Stomach smooth muscle (tissue), 2 donors: ENCODE results near the gene CCNA1.

Experiments used
- H3K27ac ChIP-seq: one replicate; pipeline ENCODE4 v1.7.0; 2013; ENCODE audit warnings: mild to moderate bottlenecking, low read length, inconsistent platforms
- H3K27me3 ChIP-seq, 2 donors: one replicate each; pipeline ENCODE4 v1.7.0; 2013; ENCODE audit warnings: low read length in 2 of 2; ENCODE audit not compliant: insufficient read depth in 2 of 2, control insufficient read depth in 1 of 2
- H3K36me3 ChIP-seq, 2 donors: one replicate each; pipeline ENCODE4 v1.7.0; 2013; ENCODE audit warnings: low read length in 2 of 2; ENCODE audit not compliant: control insufficient read depth in 2 of 2, insufficient read depth in 2 of 2
- H3K4me1 ChIP-seq: one replicate; pipeline ENCODE4 v1.7.0; 2013; ENCODE audit warnings: low read length; ENCODE audit not compliant: control insufficient read depth, insufficient read depth
- H3K4me3 ChIP-seq, 2 donors: one replicate each; pipeline ENCODE4 v1.7.0; 2013; ENCODE audit warnings: low read length in 2 of 2
- H3K9ac ChIP-seq, 2 donors: one replicate each; pipeline ENCODE4 v1.7.0; 2013; ENCODE audit warnings: low read length in 2 of 2, mild to moderate bottlenecking in 1 of 2
- H3K9me3 ChIP-seq, 2 donors: one replicate each; pipeline ENCODE4 v1.7.0; 2013; ENCODE audit warnings: low read length in 2 of 2; ENCODE audit not compliant: control insufficient read depth in 2 of 2
- donor health status: healthy.
- donor health status: Pancreatic carcinoma.

The CCNA1 gene

DNA sequence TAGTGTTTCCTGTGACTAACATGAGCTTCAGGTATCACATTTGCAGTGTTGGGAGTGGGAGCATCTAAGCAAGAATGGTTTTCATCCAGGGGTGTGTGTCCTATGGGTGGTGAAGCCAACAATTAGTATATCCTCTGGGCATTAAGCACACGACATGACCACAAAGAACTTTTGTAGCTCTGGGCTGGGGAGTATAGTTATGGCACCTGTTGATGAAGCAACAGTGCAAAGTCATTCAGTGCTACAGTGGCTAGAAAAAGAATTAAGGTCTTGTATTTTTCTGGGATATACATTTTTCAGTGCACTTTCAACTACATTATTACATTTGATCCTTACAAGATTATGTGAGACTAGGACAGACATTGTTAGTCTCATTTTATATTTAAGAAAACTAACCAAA lies 21.8 kb downstream of the CCNA1 start:
- H3K36me3 ChIP-seq: no peaks in the 10 kb centered on the region
- H3K4me1 ChIP-seq: no peaks in the 10 kb centered on the region
- H3K9ac ChIP-seq: no peak overlapping the region
- H3K9me3 ChIP-seq: no peaks in the 10 kb centered on the region
- no peak overlapping the region for H3K4me3 ChIP-seq
- peaks cover 0 to 6% of the 10 kb centered on the region in 2 donors for H3K27me3 ChIP-seq
- H3K27ac ChIP-seq: no peak overlapping the region

GRCh38 chr13:36454987-36455386 lies 22.7 kb downstream of the CCNA1 start:
- Histone ChIP-seq H3K4me3 (no peak overlapping the region), H3K36me3 (no peaks in the 10 kb centered on the region), H3K4me1 (no peaks in the 10 kb centered on the region), H3K9me3 (no peaks in the 10 kb centered on the region), H3K27ac (no peak overlapping the region), H3K27me3 (peaks cover 0 to 4% of the 10 kb centered on the region in 2 donors), H3K9ac (no peak overlapping the region)

GRCh38 chr13:36456577-36456976 lies 24.3 kb downstream of the CCNA1 start:
- no peaks in the 10 kb centered on the region for H3K9me3 ChIP-seq
- no peak overlapping the region for H3K9ac ChIP-seq
- no peaks in the 10 kb centered on the region for H3K36me3 ChIP-seq
- H3K27ac ChIP-seq: no peak overlapping the region
- no peaks in the 10 kb centered on the region for H3K4me1 ChIP-seq
- H3K27me3 ChIP-seq: no peaks in the 10 kb centered on the region
- H3K4me3 ChIP-seq: no peak overlapping the region

DNA sequence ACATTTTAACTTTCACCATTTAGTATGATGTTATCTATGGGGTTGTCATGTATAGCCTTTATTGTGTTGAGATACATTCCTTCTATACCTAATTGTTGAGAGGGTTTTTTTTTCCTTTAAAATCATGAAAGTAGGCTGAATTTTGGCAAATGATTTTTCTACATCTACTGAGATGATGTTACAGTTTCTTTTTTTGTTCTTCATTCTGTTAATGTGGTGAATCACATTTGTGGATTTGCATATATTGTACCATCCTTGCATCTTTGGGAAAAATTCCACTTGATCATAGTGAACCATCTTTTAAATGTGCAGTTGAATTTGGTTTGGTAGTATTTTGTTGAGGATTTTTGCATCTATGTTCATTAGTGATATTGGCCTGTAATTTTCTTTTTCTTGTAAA lies 29.2 kb downstream of the CCNA1 start:
- Histone ChIP-seq H3K27ac (no peak overlapping the region), H3K9ac (no peak overlapping the region), H3K36me3 (no peaks in the 10 kb centered on the region), H3K4me3 (no peak overlapping the region), H3K4me1 (no peaks in the 10 kb centered on the region), H3K27me3 (no peaks in the 10 kb centered on the region), H3K9me3 (peaks cover 0 to 2% of the 10 kb centered on the region in 2 donors)

DNA sequence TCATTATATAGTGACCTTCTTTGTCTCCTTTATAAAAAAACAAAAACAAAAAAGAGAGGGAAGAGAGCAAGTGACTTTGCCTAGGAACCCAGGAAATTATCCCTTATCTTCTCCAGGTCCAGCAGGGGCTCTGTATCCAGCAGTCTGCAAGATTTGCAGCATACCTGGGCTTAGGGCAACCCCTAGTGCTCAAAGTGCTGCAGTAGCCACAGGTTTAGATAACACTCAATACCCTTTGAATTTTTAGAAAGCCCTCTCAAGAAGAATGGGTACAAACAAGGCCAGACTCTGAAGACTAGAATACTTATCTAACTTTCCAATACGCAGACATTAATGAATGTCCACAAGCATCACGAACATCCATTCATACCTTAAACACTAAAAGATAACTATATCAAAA lies 43.2 kb downstream of the CCNA1 start:
- no peaks in the 10 kb centered on the region for H3K27me3 ChIP-seq
- H3K9me3 ChIP-seq: peaks cover 2 to 4% of the 10 kb centered on the region in 2 donors
- H3K36me3 ChIP-seq: no peaks in the 10 kb centered on the region
- no peaks in the 10 kb centered on the region for H3K4me1 ChIP-seq
- no peak overlapping the region for H3K9ac ChIP-seq
- H3K27ac ChIP-seq: no peak overlapping the region
- H3K4me3 ChIP-seq: no peak overlapping the region

DNA sequence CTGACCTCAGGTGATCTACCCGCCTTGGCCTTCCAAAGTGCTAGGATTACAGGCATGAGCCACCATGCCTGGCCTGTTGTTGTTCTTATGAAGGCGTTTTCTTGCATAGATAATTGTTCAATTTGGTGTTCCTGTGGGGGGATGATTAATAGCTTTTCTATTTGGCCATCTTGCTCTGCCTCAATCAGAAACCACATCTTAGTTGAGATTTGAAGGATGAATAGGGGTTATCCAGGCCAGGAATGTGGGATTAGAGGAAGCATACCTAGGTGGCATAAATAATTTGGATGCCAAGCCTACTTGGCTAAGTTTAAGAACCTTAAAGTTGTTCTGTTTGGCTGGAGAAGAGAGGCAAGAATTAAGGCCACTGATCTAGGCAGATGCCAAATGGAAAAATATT lies 44.4 kb downstream of the CCNA1 start:
- Histone ChIP-seq H3K9me3 (peaks cover 2 to 4% of the 10 kb centered on the region in 2 donors), H3K36me3 (no peaks in the 10 kb centered on the region), H3K27ac (no peak overlapping the region), H3K27me3 (no peaks in the 10 kb centered on the region), H3K4me3 (no peak overlapping the region), H3K9ac (no peak overlapping the region), H3K4me1 (no peaks in the 10 kb centered on the region)

- no peak overlapping the region for H3K9ac ChIP-seq
- H3K4me3 ChIP-seq: no peak overlapping the region
- H3K27me3 ChIP-seq: no peaks in the 10 kb centered on the region
- H3K4me1 ChIP-seq: no peaks in the 10 kb centered on the region
- H3K27ac ChIP-seq: no peak overlapping the region
- no peaks in the 10 kb centered on the region for H3K36me3 ChIP-seq
- peaks cover 2 to 4% of the 10 kb centered on the region in 2 donors for H3K9me3 ChIP-seq
These were observed 48.6 kb downstream of the CCNA1 start for GRCh38 chr13:36480726-36481427.

DNA sequence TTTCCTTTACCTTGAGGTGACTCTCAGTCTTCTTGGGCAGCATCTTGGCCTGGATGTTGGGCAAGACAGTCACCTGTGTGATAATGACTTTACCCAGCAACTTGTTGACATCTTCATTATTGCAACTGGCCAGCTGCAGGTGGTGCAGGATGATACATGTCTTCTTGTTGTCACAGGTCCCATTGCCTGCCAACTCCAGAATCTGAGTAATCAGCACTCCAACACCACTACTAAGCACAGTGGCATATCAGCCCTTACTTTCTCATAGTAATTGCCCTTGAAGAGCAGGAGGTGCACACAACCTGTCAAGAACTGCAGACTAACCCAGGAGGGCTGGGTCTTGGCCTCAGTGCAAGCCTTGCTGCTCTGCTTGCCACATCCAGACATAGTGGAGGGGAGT lies 57.8 kb downstream of the CCNA1 start:
- Histone ChIP-seq H3K4me3 (no peak overlapping the region), H3K9ac (no peak overlapping the region), H3K27me3 (no peaks in the 10 kb centered on the region), H3K9me3 (no peaks in the 10 kb centered on the region), H3K4me1 (no peaks in the 10 kb centered on the region), H3K27ac (no peak overlapping the region), H3K36me3 (no peaks in the 10 kb centered on the region)
